MCF 10A (cell line): ENCODE data around the gene SLC49A3. TPM values are rescaled to one million over a fixed set of nuclear protein-coding genes. Genes with fewer than 3 reads are reported as not detected.

Experiments used
- BruUV-seq: library from RNA; stranded (reverse); fragments of 400-500 nt; replicated peaks from 2 replicates; lab custom pipeline; 2021; lab: Mats Ljungman, UMichigan
- CTCF ChIA-PET: fragments of 300-600 bp; sonication (Branson Sonifier 250); formaldehyde crosslinking; extraction: SDS; loops from one replicate; lab custom pipeline; 2021; ENCODE audit warnings: antibody characterized with exemption, inconsistent platforms; lab: Yijun Ruan, JAX
- POLR2A ChIA-PET: fragments of 300-600, 350-650 bp; sonication (Branson Sonifier 250); formaldehyde crosslinking; extraction: SDS; loops from one replicate; lab custom pipeline; 2020; ENCODE audit warnings: antibody characterized with exemption, inconsistent platforms; lab: Yijun Ruan, JAX
- DNase-seq: peaks from one replicate; pipeline ENCODE4 v3.0.0-alpha.2; 2018; ENCODE audit not compliant: unreplicated experiment
- H3K27ac Mint-ChIP-seq: one replicate; pipeline ENCODE4 v1.8.0; 2022; ENCODE audit warnings: mild to moderate bottlenecking, low read depth, mixed read lengths; ENCODE audit not compliant: unreplicated experiment
- H3K27me3 Mint-ChIP-seq: one replicate; pipeline ENCODE4 v1.8.0; 2022; ENCODE audit warnings: mixed read lengths; ENCODE audit not compliant: insufficient read depth, unreplicated experiment
- H3K36me3 Mint-ChIP-seq: one replicate; pipeline ENCODE4 v1.8.0; 2022; ENCODE audit warnings: mild to moderate bottlenecking, moderate library complexity, mixed read lengths; ENCODE audit not compliant: insufficient read depth, unreplicated experiment
- H3K4me1 Mint-ChIP-seq: one replicate; pipeline ENCODE4 v1.8.0; 2022; ENCODE audit warnings: mixed read lengths; ENCODE audit not compliant: insufficient read depth, unreplicated experiment
- H3K4me3 Mint-ChIP-seq: one replicate; pipeline ENCODE4 v1.8.0; 2022; ENCODE audit warnings: mild to moderate bottlenecking, moderate library complexity, mixed read lengths; ENCODE audit not compliant: unreplicated experiment
- H3K9me3 Mint-ChIP-seq: one replicate; pipeline ENCODE4 v1.8.0; 2022; ENCODE audit warnings: mixed read lengths; ENCODE audit not compliant: unreplicated experiment
- CTCF ChIP-seq: fragments of 200-600 bp; IDR thresholded peaks from one replicate; pipeline ENCODE4 v1.8.0; 2022; ENCODE audit warnings: antibody characterized with exemption, mild to moderate bottlenecking; ENCODE audit not compliant: unreplicated experiment
- intact Hi-C: fragments of 100-400 bp; cut with micrococcal nuclease; formaldehyde crosslinking; loops from 2 replicates; pipeline ENCODE4 v1.14.1; 2022
- total RNA-seq: library from RNA; stranded (reverse); gene quantifications from 2 replicates; pipeline ENCODE4 v1.2.3, GENCODE V29; 2022

SLC49A3 gene
- total RNA-seq, 1 experiment from 2014 or later: not detected

GRCh38 chr4:661881-662761 lies 26.8 kb downstream of the SLC49A3 start:
- Mint-ChIP-seq H3K27ac (no peak overlapping the region), H3K36me3 (no peaks in the 10 kb centered on the region), H3K9me3 (peaks cover 10% of the 10 kb centered on the region), H3K4me1 (no peaks in the 10 kb centered on the region), H3K4me3 (no peak overlapping the region), H3K27me3 (no peaks in the 10 kb centered on the region)
- intact Hi-C loops: no loop called here
- CTCF ChIA-PET: no interaction called here
- no peak for DNase-seq
- no TSS peak for BruUV-seq
- TF ChIP-seq CTCF: no peak
- POLR2A ChIA-PET: no interaction called here

GRCh38 chr4:661231-661630 lies 27.7 kb downstream of the SLC49A3 start:
- TF ChIP-seq CTCF: no peak
- no TSS peak for BruUV-seq
- no peak for DNase-seq
- no peaks in the 10 kb centered on the region for H3K36me3 Mint-ChIP-seq
- ChIA-PET POLR2A (no interaction called here), CTCF (no interaction called here)
- peaks cover 10% of the 10 kb centered on the region for H3K9me3 Mint-ChIP-seq
- intact Hi-C loops: no loop called here
- H3K27ac Mint-ChIP-seq: no peak overlapping the region
- no peaks in the 10 kb centered on the region for H3K27me3 Mint-ChIP-seq
- no peaks in the 10 kb centered on the region for H3K4me1 Mint-ChIP-seq
- no peak overlapping the region for H3K4me3 Mint-ChIP-seq

GRCh38 chr4:660401-660800 lies 28.6 kb downstream of the SLC49A3 start:
- ChIA-PET CTCF (no interaction called here), POLR2A (no interaction called here)
- H3K27ac Mint-ChIP-seq: no peak overlapping the region
- H3K4me1 Mint-ChIP-seq: no peaks in the 10 kb centered on the region
- H3K27me3 Mint-ChIP-seq: no peaks in the 10 kb centered on the region
- TF ChIP-seq CTCF: no peak
- peaks cover 5% of the 10 kb centered on the region for H3K36me3 Mint-ChIP-seq
- BruUV-seq: no TSS peak
- no peak for DNase-seq
- H3K4me3 Mint-ChIP-seq: no peak overlapping the region
- intact Hi-C loops: no loop called here
- H3K9me3 Mint-ChIP-seq: peaks cover 10% of the 10 kb centered on the region

- ChIA-PET CTCF (no interaction called here), POLR2A (no interaction called here)
- no peak overlapping the region for H3K27ac Mint-ChIP-seq
- intact Hi-C loops: no loop called here
- no peak overlapping the region for H3K4me3 Mint-ChIP-seq
- H3K27me3 Mint-ChIP-seq: no peaks in the 10 kb centered on the region
- no peak for TF ChIP-seq CTCF
- peaks cover 10% of the 10 kb centered on the region for H3K9me3 Mint-ChIP-seq
- DNase-seq: no peak
- no TSS peak for BruUV-seq
- H3K4me1 Mint-ChIP-seq: no peaks in the 10 kb centered on the region
- peaks cover 5% of the 10 kb centered on the region for H3K36me3 Mint-ChIP-seq
Observed at GRCh38 chr4:659851-660250, 29.1 kb downstream of the SLC49A3 start.
